Neural progenitor cell (in vitro differentiated cells): ENCODE results near the gene AGPS.

Experiments used
- EZH2 ChIP-seq: fragments of 200-600 bp; sonication (generic); IDR thresholded peaks from 2 replicates; pipeline ENCODE4 v1.6.1; 2017; ENCODE audit warnings: antibody characterized with exemption, mild to moderate bottlenecking, moderate library complexity
- EZH2phosphoT487 ChIP-seq: fragments of 200-600 bp; sonication (generic); IDR thresholded peaks from 2 replicates; pipeline ENCODE4 v1.6.1; 2017; ENCODE audit warnings: antibody characterized with exemption
- TF ChIP-seq, protein P1 (sequence below): fragments of 200-600 bp; sonication (generic); IDR thresholded peaks from 2 replicates; pipeline ENCODE4 v1.5.1; 2017; ENCODE audit warnings: antibody characterized with exemption, mild to moderate bottlenecking

DNA sequence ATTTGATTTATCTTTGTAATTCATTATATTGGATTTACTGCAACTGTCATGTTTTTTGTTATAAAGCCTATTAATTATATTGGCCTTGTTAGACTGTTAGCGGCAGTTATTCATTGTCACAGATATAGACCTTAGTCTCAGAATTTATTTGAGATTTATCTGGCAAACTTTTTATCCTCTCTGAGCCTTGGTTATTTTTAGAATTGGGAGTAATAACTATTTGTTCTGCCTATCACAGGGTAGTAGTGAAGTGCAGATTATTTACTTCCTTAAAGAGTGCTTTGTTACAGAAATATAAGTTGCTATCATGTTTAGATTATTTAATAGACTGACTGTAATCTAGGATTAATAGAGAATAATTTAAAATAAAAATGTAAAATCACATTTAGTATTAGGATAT lies 41.9 kb downstream of the AGPS start:
- TF ChIP-seq, protein P1, sequence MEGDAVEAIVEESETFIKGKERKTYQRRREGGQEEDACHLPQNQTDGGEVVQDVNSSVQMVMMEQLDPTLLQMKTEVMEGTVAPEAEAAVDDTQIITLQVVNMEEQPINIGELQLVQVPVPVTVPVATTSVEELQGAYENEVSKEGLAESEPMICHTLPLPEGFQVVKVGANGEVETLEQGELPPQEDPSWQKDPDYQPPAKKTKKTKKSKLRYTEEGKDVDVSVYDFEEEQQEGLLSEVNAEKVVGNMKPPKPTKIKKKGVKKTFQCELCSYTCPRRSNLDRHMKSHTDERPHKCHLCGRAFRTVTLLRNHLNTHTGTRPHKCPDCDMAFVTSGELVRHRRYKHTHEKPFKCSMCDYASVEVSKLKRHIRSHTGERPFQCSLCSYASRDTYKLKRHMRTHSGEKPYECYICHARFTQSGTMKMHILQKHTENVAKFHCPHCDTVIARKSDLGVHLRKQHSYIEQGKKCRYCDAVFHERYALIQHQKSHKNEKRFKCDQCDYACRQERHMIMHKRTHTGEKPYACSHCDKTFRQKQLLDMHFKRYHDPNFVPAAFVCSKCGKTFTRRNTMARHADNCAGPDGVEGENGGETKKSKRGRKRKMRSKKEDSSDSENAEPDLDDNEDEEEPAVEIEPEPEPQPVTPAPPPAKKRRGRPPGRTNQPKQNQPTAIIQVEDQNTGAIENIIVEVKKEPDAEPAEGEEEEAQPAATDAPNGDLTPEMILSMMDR = no peak
- no peak for TF ChIP-seq EZH2
- TF ChIP-seq EZH2phosphoT487 = no peak
